H1 (cell line): ENCODE data around the gene ZBTB16. TPM values are rescaled to one million over a fixed set of nuclear protein-coding genes. Genes with fewer than 3 reads are reported as not detected.

Experiments used
- CTCF ChIA-PET: fragments of 300-600 bp; sonication (Branson Sonifier 250); formaldehyde crosslinking; loops from one replicate; lab custom pipeline; 2021; ENCODE audit not compliant: partially characterized antibody; lab: Charles Lee
- POLR2A ChIA-PET: fragments of 300-600 bp; sonication (Branson Sonifier 250); formaldehyde crosslinking; loops from one replicate; lab custom pipeline; 2021; ENCODE audit warnings: inconsistent platforms; ENCODE audit not compliant: partially characterized antibody; lab: Charles Lee
- DNase-seq, 2 experiments: peaks; one replicate each; pipeline versions ENCODE4 v3.0.0 to v3.0.0-alpha.2; 2010 to 2022; ENCODE audit warnings: low spot score in 2 of 2, low read depth in 1 of 2, mixed read lengths in 1 of 2
- FAIRE-seq: peaks from 2 replicates; lab custom pipeline; 2011; peaks lifted over from hg19 to GRCh38; lab: Jason Lieb, UNC
- H2AFZ ChIP-seq: 2 replicates; pipeline ENCODE4 v1.8.1; 2012; ENCODE audit warnings: low read length, inconsistent platforms
- H2AK5ac ChIP-seq: 2 replicates; pipeline ENCODE4 v1.6.1; 2013; ENCODE audit warnings: low read depth, low read length
- H2BK120ac ChIP-seq: replicated peaks from 2 replicates; pipeline ENCODE3; 2013; ENCODE audit warnings: low read depth, low read length, inconsistent platforms
- H2BK12ac ChIP-seq: 2 replicates; pipeline ENCODE4 v1.6.1; 2013; ENCODE audit warnings: low read depth, low read length
- H2BK15ac ChIP-seq: 2 replicates; pipeline ENCODE4 v1.6.1; 2013; ENCODE audit warnings: low read length
- H2BK20ac ChIP-seq: 2 replicates; pipeline ENCODE4 v1.6.1; 2013; ENCODE audit warnings: low read length
- H2BK5ac ChIP-seq: 2 replicates; pipeline ENCODE4 v1.6.1; 2013; ENCODE audit warnings: low read depth, low read length
- H3K14ac ChIP-seq: 2 replicates; pipeline ENCODE4 v1.6.1; 2013; ENCODE audit warnings: inconsistent platforms; ENCODE audit not compliant: insufficient read length
- H3K18ac ChIP-seq: 2 replicates; pipeline ENCODE4 v1.6.1; 2013; ENCODE audit warnings: low read length; ENCODE audit errors: extremely low read depth
- H3K23ac ChIP-seq: 2 replicates; pipeline ENCODE4 v1.6.1; 2013; ENCODE audit warnings: inconsistent platforms; ENCODE audit not compliant: insufficient read length
- H3K23me2 ChIP-seq: 2 replicates; pipeline ENCODE4 v1.6.1; 2013; ENCODE audit warnings: low read depth, low read length
- H3K27ac ChIP-seq: 2 replicates; pipeline ENCODE4 v1.6.1; 2011; ENCODE audit warnings: low read depth, low read length, inconsistent platforms
- H3K27me3 ChIP-seq, 4 experiments: replicated peaks in 1 of 4; 1 replicate in 1 of 4; 2 replicates in 3 of 4; pipeline versions ENCODE4 v1.6.1 to v1.8.1; 2011 to 2013; ENCODE audit warnings: low read length in 3 of 4, mild to moderate bottlenecking in 3 of 4, inconsistent platforms in 2 of 4, mixed read lengths in 2 of 4, moderate library complexity in 1 of 4; ENCODE audit not compliant: control insufficient read depth in 3 of 4, insufficient read depth in 3 of 4; ENCODE audit errors: extremely low read depth in 1 of 4
- H3K36me3 ChIP-seq, 4 experiments: 2 replicates each; pipeline versions ENCODE4 v1.6.1 to v1.8.1; 2011 to 2013; ENCODE audit warnings: mild to moderate bottlenecking in 4 of 4, low read length in 3 of 4, moderate library complexity in 2 of 4, control low read depth in 1 of 4, inconsistent platforms in 1 of 4; ENCODE audit not compliant: insufficient read depth in 4 of 4, control insufficient read depth in 2 of 4
- H3K4ac ChIP-seq: replicated peaks from 2 replicates; pipeline ENCODE3; 2013; ENCODE audit warnings: low read length, low read depth, mixed read lengths, inconsistent platforms; ENCODE audit not compliant: insufficient read length
- H3K4me1 ChIP-seq, 4 experiments: replicated peaks in 1 of 4; 1 replicate in 1 of 4; 2 replicates in 3 of 4; pipeline versions ENCODE4 v1.6.1 to v1.8.1; 2011 to 2013; ENCODE audit warnings: low read length in 3 of 4, inconsistent platforms in 2 of 4, mixed read lengths in 1 of 4; ENCODE audit not compliant: insufficient read depth in 4 of 4, control insufficient read depth in 3 of 4
- H3K4me2 ChIP-seq, 2 experiments: 2 replicates each; pipeline versions ENCODE4 v1.6.1 to v1.8.1; 2011 to 2013; ENCODE audit warnings: low read depth in 2 of 2, low read length in 2 of 2, control low read depth in 1 of 2, inconsistent platforms in 1 of 2, mild to moderate bottlenecking in 1 of 2; ENCODE audit not compliant: insufficient read depth in 1 of 2
- H3K4me3 ChIP-seq, 4 experiments: fragments of 200-600, 300-600 bp in 1 of 4; sonication (generic), shearing (Covaris generic), sonication (Bioruptor Twin) in 1 of 4; 2 replicates each; pipeline versions ENCODE4 v1.5.1 to v1.8.1; 2011 to 2016; ENCODE audit warnings: low read length in 4 of 4, low read depth in 3 of 4, control low read depth in 2 of 4, inconsistent platforms in 2 of 4, mild to moderate bottlenecking in 2 of 4, mixed read lengths in 1 of 4, moderate library complexity in 1 of 4; ENCODE audit not compliant: insufficient read depth in 2 of 4; ENCODE audit errors: extremely low read depth in 1 of 4
- H3K56ac ChIP-seq: replicated peaks from 2 replicates; pipeline ENCODE3; 2013; ENCODE audit warnings: low read depth, mild to moderate bottlenecking, mixed read lengths, low read length, inconsistent platforms; ENCODE audit not compliant: insufficient read length
- H3K79me1 ChIP-seq: 2 replicates; pipeline ENCODE4 v1.6.1; 2013; ENCODE audit warnings: low read depth, low read length, control low read depth
- H3K79me2 ChIP-seq, 2 experiments: 2 replicates each; pipeline versions ENCODE4 v1.6.1 to v1.8.1; 2012 to 2013; ENCODE audit warnings: low read length in 2 of 2, mild to moderate bottlenecking in 2 of 2, inconsistent platforms in 1 of 2; ENCODE audit not compliant: insufficient read depth in 2 of 2, control insufficient read depth in 1 of 2
- H3K9ac ChIP-seq, 4 experiments: replicated peaks in 1 of 4; 1 replicate in 1 of 4; 2 replicates in 3 of 4; pipeline versions ENCODE4 v1.6.1 to v1.8.1; 2011 to 2013; ENCODE audit warnings: low read depth in 3 of 4, low read length in 3 of 4, control low read depth in 2 of 4, mild to moderate bottlenecking in 2 of 4, moderate library complexity in 2 of 4, inconsistent platforms in 1 of 4; ENCODE audit errors: extremely low read depth in 1 of 4
- H3K9me3 ChIP-seq, 2 experiments: 2 replicates each; pipeline versions ENCODE4 v1.6.1 to v1.8.1; 2012 to 2013; ENCODE audit warnings: mild to moderate bottlenecking in 2 of 2, moderate library complexity in 2 of 2, control low read depth in 1 of 2, inconsistent platforms in 1 of 2, low read depth in 1 of 2, low read length in 1 of 2, mixed read lengths in 1 of 2; ENCODE audit not compliant: insufficient read depth in 2 of 2
- H4K20me1 ChIP-seq, 2 experiments: replicated peaks in 1 of 2; 2 replicates each; pipeline versions ENCODE3 to v1.8.1; 2011 to 2013; ENCODE audit warnings: inconsistent platforms in 2 of 2, low read length in 2 of 2, mild to moderate bottlenecking in 1 of 2; ENCODE audit not compliant: insufficient read depth in 2 of 2, control insufficient read depth in 1 of 2
- H4K5ac ChIP-seq: 2 replicates; pipeline ENCODE4 v1.6.1; 2013; ENCODE audit warnings: low read length, low read depth, mixed read lengths, inconsistent platforms; ENCODE audit not compliant: insufficient read length
- H4K8ac ChIP-seq: 2 replicates; pipeline ENCODE4 v1.8.0; 2013; ENCODE audit warnings: mild to moderate bottlenecking, moderate library complexity, low read length, inconsistent platforms; ENCODE audit not compliant: insufficient read depth; ENCODE audit errors: extremely low read depth
- H4K91ac ChIP-seq: replicated peaks from 2 replicates; pipeline ENCODE3; 2013; ENCODE audit warnings: low read length, mixed read lengths, inconsistent platforms; ENCODE audit not compliant: insufficient read length
- CBX5 ChIP-seq: fragments of 300-800, 300-1000 bp; sonication (generic); IDR thresholded peaks from 2 replicates; pipeline ENCODE4 v1.7.1; 2016; ENCODE audit warnings: antibody characterized with exemption, low read length, low read depth
- CHD2 ChIP-seq: IDR thresholded peaks from 2 replicates; pipeline ENCODE4 v1.6.1; 2012; ENCODE audit warnings: low read length, improper control_type of control experiment
- GABPA ChIP-seq: IDR thresholded peaks from 2 replicates; pipeline ENCODE4 v1.6.1; 2011; ENCODE audit warnings: mild to moderate bottlenecking, low read length, moderate library complexity, borderline replicate concordance; ENCODE audit not compliant: insufficient read depth
- HDAC6 ChIP-seq: IDR thresholded peaks from one replicate; pipeline ENCODE4 v1.7.1; 2012; ENCODE audit warnings: low read depth, mild to moderate bottlenecking, inconsistent platforms, low read length, moderate library complexity
- JUN ChIP-seq: IDR thresholded peaks from 2 replicates; pipeline ENCODE4 v1.6.1; 2011; ENCODE audit warnings: low read depth, mild to moderate bottlenecking, improper control_type of control experiment, low read length
- KDM4A ChIP-seq: IDR thresholded peaks from one replicate; pipeline ENCODE4 v1.7.1; 2012; ENCODE audit warnings: low read depth, mild to moderate bottlenecking, moderate library complexity, low read length, inconsistent platforms; ENCODE audit not compliant: severe bottlenecking
- RAD21 ChIP-seq, 2 experiments: IDR thresholded peaks in 1 of 2; conservative IDR thresholded peaks in 1 of 2; 2 replicates each; pipeline ENCODE4 v1.6.1; 2011; ENCODE audit warnings: low read depth in 2 of 2, low read length in 2 of 2, improper control_type of control experiment in 1 of 2, inconsistent platforms in 1 of 2, mild to moderate bottlenecking in 1 of 2, moderate library complexity in 1 of 2
- RXRA ChIP-seq: IDR thresholded peaks from 2 replicates; pipeline ENCODE4 v1.6.1; 2011; ENCODE audit warnings: low read depth, mild to moderate bottlenecking, low read length, moderate library complexity; ENCODE audit not compliant: insufficient read depth
- SP1 ChIP-seq: IDR thresholded peaks from 2 replicates; pipeline ENCODE4 v1.6.1; 2011; ENCODE audit warnings: low read depth, low read length
- SUZ12 ChIP-seq: fragments of 200-600 bp; sonication (generic); IDR thresholded peaks from 2 replicates; pipeline ENCODE4 v1.6.1; 2012; ENCODE audit warnings: mild to moderate bottlenecking, inconsistent platforms, low read length, moderate library complexity, mixed read lengths
- TAF7 ChIP-seq: optimal IDR thresholded peaks from 2 replicates; pipeline ENCODE3; 2011; ENCODE audit warnings: low read depth, mild to moderate bottlenecking, inconsistent platforms, low read length, moderate library complexity, borderline replicate concordance
- TBP ChIP-seq: IDR thresholded peaks from 2 replicates; pipeline ENCODE4 v1.6.1; 2011; ENCODE audit warnings: low read depth, low read length, improper control_type of control experiment
- TCF12 ChIP-seq: IDR thresholded peaks from 2 replicates; pipeline ENCODE4 v1.6.1; 2011; ENCODE audit warnings: low read depth, mild to moderate bottlenecking, low read length
- WGBS, 2 experiments: shearing (Covaris generic) in 1 of 2; methylation state at CpG; one replicate each; pipeline versions ENCODE4 v1.1.6 to v1.1.7; 2013 to 2015; ENCODE audit warnings: low lambda C conversion rate in 2 of 2, mixed read lengths in 2 of 2, inconsistent platforms in 1 of 2, low coverage in 1 of 2, missing lambda C conversion rate in 1 of 2; ENCODE audit not compliant: insufficient replicate concordance in 2 of 2, insufficient coverage in 1 of 2, insufficient read length in 1 of 2; ENCODE audit errors: extremely low coverage in 1 of 2, missing lambda C conversion rate in 1 of 2; 5-methylcytosine and 5-hydroxymethylcytosine counted together
- polyA plus RNA-seq, 7 experiments: library from polyadenylated mRNA; depleted of rRNA in 3 of 7; stranded (reverse) in 5 of 7; unstranded in 2 of 7; fragments of >200 nt in 5 of 7; fragments of 200-250 nt in 2 of 7; gene quantifications; 1 replicate in 5 of 7; 2 replicates in 1 of 7; 4 replicates in 1 of 7; pipeline versions ENCODE4 v1.2.1 to v1.2.3, GENCODE V29; 2011 to 2013; ENCODE audit warnings: missing spikeins in 2 of 7, mixed read lengths in 2 of 7
- total RNA-seq: library from RNA; stranded (reverse); fragmentation: NEBNext Ultra II Directional; extraction: Animal tissue kit (Norgen Biotek cat#: 25700); gene quantifications from 2 replicates; pipeline ENCODE4 v1.2.1, GENCODE V29; 2021
- TF ChIP-seq, protein P1 (sequence below): IDR thresholded peaks from 2 replicates; pipeline ENCODE4 v1.6.1; 2011; ENCODE audit warnings: low read depth, mild to moderate bottlenecking, low read length; ENCODE audit not compliant: insufficient read depth

ZBTB16 gene
- total and polyA plus RNA-seq, 2 of the 8 experiments (the other 6 are each of a cell fraction or from before 2014, with no cell fraction given) = 0.12 to 0.61 TPM

GRCh38 chr11:114063829-114064201 lies 4.3 kb downstream of the ZBTB16 start:
- Histone ChIP-seq H4K91ac (no peak overlapping the region), H3K56ac (no peak overlapping the region), H3K23me2 (peaks cover 22% of the 10 kb centered on the region; the same call in 1 of the 2 replicates), H3K4me2 (no peak overlapping the region), H3K79me2 (no peaks in the 10 kb centered on the region), H3K23ac (no peak overlapping the region), H3K9me3 (no peaks in the 10 kb centered on the region), H3K14ac (no peak overlapping the region), H3K27ac (no peak overlapping the region), H2BK12ac (no peak overlapping the region), H3K36me3 (no peaks in the 10 kb centered on the region; a peak in 1 of 8 replicates), H2BK120ac (no peak overlapping the region), H3K18ac (no peak overlapping the region), H2BK20ac (no peak overlapping the region), H3K27me3 (peaks cover 32 to 61% (median 57%) of the 10 kb centered on the region in 4 experiments), H3K4me1 (peaks cover 0 to 18% (median 5%) of the 10 kb centered on the region in 4 experiments; a peak in 5 of 7 replicates), H2AFZ (no peak overlapping the region), H3K9ac (no peak overlapping the region), H4K8ac (no peak overlapping the region), H3K4ac (no peak overlapping the region), H3K79me1 (no peaks in the 10 kb centered on the region), H3K4me3 (no peak overlapping the region), H2BK15ac (no peak overlapping the region), H4K20me1 (peaks cover 0 to 10% of the 10 kb centered on the region in 2 experiments), H4K5ac (no peak overlapping the region), H2AK5ac (no peak overlapping the region), H2BK5ac (no peak overlapping the region)
- no peak for DNase-seq
- WGBS, 2 experiments = 80% methylated on average over 8 of the region's 8 CpGs; no CpG with 5 or more reads in 1 of the 2 experiments
- no peak for FAIRE-seq
- CTCF ChIA-PET = interaction anchor here (0.9 to 2.5 kb wide), 2 partner anchors 10 to 198 kb away, joined by 3 to 17 read pairs; no protein-coding TSS in a partner anchor
- POLR2A ChIA-PET = no interaction called here
- TF ChIP-seq HDAC6 (no peak), RAD21 (IDR thresholded peaks at IDR 0.05 in 1 of 2, conservative IDR thresholded peaks at IDR 0.05 in 1 of 2; ENCODE audit: low read depth in 2 of 2, low read length in 2 of 2) (no peak), CBX5 (no peak), RXRA (no peak), CHD2 (no peak), JUN (no peak), KDM4A (no peak), TAF7 (no peak), TCF12 (no peak), TBP (no peak), SP1 (no peak), SUZ12 (no peak), GABPA (no peak)
- TF ChIP-seq, protein P1, sequence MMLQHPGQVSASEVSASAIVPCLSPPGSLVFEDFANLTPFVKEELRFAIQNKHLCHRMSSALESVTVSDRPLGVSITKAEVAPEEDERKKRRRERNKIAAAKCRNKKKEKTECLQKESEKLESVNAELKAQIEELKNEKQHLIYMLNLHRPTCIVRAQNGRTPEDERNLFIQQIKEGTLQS = no peak
